ENCODE measurements around the gene PRPF19.

DNA sequence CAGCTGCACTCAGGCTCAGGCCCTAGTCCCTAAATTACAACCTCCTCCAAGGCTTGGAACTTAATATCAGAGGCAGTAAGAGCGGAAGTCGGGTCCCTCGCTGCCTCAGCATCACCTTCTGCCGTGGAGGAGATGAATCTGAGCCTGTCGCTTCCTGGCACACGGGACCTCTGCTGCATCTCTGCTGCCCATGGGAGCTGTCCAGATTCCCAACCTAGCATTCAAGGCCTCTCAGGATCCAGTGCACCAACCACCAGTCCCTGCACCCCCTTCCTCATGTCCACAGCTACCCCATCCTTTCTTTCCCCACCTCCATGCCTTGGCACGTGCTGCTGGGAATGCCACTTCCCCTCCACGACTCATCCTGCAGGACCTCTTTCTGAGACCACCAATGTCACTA is 48.1 kb downstream of the PRPF19 start:
- TF ChIP-seq CTCF (IDR thresholded peaks at IDR 0.05; ENCODE audit: insufficient read depth, low read depth, low read length): no peak
- no peak for TF ChIP-seq EZH2 (IDR thresholded peaks at IDR 0.05; ENCODE audit: insufficient read depth, low read length)

Data from astrocyte (in vitro differentiated cells and primary cell).